Skin of body (tissue), 2 donors: Measurements from ENCODE around the gene STX2. TPM values are rescaled to one million over a fixed set of nuclear protein-coding genes. Genes with fewer than 3 reads are reported as not detected.
"Not testable (repeated sequence)": the region's sequence is repeated elsewhere in the genome, so short reads cannot be mapped to it uniquely, and the experiment has no call there.

ENCODE experiments used
- DNase-seq: peaks from one replicate; lab custom pipeline; 2025; lab: John Stamatoyannopoulos, UW
- total RNA-seq: library from RNA; depleted of rRNA; stranded (reverse); fragments of >200 nt; gene quantifications from one replicate; pipeline ENCODE4 v1.2.3, GENCODE V29; 2014

The STX2 gene
- total RNA-seq, 1 donor from 2014 or later: 14.4 TPM

DNA sequence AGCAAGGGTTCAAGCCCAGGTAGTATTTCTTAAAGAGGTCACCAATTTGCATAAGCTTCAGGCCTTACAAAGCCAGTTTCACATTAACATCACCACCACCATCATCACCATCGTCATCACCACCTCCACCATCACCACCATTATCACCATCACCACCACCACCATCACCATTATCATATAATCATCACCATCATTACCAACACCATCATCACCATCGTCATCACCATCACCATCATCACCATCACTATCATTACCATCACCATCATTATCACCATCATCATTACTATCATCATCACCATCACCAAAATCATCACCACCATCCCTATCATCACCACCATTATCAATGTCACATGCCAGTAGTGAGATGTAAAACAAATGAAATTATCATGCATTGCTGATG, 72.6 kb downstream of the STX2 start:
- no peak for DNase-seq

DNA sequence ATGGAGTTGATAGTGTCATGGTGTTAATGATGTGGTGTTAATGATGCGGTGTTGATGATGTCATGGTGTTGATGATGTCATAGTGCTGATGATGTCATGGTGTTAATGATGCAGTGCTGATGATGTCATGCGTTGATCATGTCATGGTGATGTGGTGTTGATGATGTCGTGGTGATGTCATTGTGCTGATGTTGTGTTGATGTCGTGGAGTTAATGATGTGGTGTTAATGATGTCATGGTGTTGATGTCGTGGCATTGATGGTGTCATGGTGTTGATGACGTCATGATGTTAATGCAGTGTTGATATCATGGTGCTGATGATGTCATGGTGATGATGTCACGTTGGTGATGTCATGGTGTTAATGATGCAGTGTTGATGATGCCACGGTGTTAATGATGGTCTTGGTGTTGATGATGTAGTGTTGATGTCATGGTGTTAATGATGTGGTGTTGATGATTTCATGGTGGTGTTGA, 73.8 kb downstream of the STX2 start:
- DNase-seq: peak; percentile 71

DNA sequence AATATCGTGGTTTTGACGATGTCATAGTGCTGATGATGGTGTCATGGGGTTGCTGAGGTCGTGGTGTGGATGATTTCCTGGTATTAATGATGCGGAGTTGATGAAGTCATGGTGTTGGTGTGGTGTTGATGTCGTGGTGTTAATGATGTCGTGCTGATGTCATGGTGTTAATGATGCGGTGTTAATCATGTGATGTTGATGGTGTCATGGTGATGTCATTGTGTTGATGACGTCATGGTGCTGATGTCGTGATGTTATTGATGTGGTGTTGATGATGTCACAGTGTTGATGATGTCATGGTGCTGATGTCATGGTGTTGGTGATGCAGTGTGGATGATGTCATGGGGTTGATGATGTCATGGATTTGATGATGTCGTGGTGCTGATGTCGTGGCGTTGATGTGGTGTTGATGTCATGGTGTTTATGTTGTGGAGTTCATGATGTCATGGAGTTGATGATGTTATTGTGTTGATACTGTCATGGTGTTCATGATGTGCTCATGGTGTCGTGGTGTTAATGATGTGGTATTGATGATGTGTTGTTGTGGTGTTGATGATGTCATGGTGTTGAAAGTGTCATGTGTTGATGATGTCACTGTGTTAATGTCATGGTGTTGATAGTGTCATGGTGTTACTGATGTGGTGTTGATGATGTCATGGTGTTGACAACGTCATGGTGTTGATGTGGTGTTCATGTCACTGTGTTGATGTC, 74.4 kb downstream of the STX2 start:
- DNase-seq: peak; percentile 58

DNA sequence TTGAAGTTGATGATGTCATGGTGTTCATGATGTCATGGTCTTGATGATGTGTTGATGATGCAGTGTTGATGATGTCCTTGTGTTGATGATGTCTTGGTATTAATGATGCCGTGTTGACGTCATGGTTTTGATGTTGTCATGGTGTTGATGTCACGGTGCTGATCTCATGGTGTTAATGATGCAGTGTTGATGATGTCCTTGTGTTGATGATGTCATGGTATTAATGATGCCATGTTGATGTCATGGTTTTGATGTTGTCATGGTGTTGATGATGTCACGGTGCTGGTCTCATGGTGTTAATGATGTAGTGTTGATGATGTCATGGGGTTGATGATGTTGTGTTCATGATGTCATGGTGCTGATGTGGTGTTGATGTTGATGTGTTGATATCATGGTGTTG, 75.0 kb downstream of the STX2 start:
- peak; percentile 58 for DNase-seq

DNA sequence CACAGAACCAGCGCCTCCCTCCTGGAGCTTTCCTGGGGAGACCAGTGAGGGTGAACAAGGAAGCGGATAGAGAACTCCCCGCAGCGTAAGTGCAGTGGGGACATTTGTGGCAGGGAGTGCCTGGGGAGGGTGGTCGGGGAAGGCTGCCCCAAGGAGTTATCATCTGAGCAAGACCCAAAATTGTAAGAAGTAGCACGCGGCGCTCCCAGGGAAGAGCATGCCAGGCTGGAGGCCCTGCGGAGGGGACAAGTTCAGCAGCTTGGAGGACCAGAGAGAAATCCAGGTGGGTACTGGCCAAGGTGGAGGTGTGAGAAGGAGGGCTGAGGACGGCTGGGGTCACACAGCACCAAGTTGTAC, 76.8 kb downstream of the STX2 start:
- no peak for DNase-seq

DNA sequence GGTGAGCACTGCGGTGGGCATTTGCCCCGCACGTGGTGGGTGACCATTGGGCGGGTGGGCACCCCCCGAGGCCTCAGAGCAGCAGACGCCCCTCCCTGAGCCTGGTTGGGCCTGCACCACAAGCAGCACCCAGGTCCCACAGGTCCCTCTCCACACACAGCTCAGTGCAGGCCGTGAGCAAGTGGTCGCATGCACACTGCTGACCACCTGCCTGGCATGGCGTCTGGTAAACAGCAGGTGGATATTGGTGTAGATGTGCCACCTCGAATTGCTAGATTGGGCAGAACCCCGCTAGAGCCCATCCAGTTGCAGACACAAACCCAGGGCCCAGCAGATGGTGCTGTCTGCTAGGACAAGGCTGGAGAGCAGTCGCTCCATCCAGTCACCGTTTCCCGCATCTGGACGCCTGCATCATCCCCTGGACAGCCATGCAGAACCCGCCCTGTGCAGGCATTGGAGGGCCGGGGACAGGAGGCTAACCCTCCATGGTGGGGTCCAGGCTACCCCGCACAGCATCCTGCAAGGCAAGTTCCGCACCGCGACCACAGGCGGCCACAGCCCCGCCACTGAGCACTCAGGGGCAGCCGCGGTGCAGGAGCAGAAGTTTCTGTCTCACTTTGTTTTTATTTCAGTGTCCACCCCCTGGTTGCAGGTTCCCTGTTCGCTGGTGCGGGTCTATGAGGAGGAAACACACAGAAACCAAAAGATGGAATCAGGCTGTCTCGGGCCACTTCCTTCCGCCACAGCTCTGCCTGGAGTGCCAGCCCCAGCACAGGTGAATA, 77.3 kb downstream of the STX2 start:
- DNase-seq: no peak

DNA sequence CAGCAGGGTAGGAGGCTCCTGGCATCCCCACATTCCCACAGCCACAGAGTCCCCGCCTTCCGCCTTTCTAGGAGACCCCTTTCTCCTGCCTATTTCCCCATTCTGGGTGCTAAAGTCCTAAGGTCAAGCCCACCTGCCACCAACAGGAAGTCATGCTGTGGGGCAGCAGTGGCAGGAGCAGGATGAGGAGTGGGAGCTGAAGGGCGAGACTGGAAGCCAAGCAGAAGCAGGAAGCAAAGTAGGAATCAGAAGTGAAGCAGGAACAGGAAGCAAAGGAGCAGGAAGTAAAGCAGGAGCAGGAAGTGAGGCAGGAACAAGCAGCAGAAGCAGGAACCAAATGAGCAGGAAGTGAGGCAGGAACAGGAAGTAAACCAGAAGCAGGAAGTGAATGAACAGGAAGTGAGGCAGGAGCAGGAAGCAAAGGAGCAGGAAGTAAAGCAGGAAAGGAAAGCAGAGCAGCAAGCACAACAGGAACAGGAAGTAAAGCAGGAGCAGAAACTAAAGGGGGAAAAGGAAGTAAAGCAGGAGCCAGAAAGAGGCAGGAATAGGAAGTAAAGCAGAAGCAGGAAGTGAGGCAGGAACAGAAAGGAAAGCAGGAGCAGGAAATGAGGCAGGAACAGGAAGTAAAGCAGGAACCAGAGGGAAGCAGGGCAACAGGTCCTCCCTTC, 84.7 kb downstream of the STX2 start:
- no peak for DNase-seq

DNA sequence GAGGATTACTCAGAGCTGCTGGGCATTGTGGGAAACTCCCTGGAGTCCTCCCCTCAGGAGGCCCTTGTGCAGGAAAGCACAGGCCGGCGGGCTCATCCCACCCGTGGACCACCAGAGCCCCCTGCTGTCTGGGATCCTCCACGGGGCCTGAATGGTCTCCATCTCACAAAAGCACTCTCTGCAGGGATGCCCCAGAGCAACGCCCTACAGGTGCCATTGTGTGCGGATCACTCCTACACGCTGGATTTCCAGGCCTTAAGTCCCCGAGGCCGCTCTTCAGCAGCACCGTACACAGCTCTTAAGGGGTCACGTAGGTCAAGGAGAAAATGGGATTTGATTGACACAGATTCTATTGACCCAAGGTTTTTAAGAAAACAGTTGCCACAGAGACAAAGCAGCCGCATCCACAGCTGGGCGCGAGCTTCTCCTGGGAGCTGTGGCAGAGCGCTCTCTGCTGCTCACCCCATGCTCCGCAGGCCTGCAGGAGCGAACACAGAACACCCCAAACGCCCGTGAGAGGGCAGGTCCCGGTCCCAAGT, 86.3 kb downstream of the STX2 start:
- DNase-seq: no peak

DNA sequence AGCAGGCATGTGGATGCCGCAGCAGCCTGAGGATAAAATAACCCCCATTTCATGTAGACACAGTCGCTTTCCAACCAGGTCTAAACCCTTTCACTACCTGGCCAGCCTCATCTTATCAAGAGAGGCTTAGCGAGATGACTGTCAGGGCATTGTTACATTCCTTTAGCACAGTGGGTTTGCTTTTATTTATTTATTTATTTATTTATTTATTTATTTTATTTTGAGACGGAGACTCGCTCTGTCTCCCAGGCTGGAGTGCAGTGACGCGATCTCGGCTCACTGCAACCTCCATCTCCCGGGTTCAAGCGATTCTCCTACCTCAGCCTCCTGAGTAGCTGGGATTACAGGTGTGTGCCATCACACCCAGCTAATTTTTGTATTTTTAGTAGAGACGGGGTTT, 87.0 kb downstream of the STX2 start:
- not testable (repeated sequence) for DNase-seq

DNA sequence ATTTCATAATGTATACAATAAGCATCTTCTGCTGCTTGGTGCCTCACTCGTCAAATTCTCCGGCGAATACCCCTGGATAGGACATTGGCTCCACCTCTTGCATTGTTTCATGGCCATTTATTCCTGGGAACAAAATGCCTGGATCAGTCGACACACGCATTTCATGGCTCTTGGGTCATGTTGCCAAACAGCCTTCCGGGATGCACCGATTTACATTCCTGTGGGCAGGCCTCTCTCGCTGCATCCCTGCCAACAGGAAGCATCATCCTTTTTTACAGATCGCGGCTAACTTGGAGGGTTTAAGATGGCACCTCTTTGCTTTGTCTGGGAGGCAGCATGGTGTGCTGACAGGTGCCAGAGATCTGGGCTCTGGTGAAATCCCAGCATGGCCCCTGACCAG, 90.3 kb downstream of the STX2 start:
- no peak for DNase-seq

DNA sequence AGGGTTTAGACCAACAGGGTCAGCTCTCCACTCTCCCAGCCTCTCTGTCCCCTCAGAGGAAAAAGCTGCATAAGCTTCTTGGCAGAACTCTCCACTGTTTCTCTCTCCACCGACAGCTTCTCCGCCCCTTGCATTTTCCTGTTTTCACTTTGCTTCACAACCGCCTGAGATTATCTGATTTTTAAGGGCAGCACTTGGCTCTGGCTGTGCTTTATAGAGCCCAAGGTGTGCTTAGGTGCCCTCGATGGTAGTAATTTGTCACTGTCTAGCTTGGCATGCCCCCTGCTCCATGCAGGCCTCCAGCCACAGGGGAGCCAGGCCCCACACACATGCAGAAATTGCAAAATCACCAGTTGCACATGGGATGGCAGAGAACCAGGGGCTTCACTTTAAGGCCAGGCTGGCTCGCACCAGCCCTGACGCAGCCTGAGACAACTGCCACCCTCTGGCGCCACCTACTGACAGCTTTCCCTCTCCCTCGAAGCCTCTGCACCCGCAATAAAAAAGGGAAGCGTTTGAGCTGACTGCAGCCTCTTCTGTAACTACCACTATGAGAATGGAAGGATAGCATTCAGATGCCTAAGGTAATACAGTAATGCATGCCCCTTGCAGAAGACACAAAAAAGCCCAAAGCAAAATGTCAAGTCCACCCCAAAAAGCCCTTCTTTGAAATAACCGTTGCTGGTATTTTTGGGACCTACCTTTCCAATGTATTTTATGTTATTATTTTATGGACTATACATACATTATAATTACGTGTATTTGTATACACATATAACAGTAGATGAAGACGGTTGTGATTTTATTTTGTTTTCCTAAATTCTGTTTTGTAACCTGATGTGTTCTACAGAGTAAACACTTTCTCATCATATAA, 90.9 kb downstream of the STX2 start:
- peak; percentile 52 for DNase-seq

DNA sequence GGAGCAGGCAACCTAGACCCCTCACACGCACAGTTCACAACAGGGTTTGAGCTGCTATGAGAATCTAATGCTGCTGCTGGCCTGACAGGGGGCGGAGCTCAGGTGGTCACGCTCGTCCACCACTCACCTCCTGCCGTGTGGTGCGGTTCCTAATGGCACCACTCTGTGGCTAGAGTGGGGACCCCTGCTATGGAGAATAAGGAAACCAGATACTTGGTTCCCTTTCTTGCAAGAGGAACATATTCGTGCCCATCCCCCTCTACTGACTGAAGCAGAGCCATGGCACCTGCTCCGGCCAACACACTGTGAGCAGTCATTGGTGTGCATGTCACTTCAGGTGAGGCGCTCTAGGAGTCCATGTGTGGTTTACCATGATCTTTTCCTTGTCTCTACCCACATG, 92.5 kb downstream of the STX2 start:
- no peak for DNase-seq

DNA sequence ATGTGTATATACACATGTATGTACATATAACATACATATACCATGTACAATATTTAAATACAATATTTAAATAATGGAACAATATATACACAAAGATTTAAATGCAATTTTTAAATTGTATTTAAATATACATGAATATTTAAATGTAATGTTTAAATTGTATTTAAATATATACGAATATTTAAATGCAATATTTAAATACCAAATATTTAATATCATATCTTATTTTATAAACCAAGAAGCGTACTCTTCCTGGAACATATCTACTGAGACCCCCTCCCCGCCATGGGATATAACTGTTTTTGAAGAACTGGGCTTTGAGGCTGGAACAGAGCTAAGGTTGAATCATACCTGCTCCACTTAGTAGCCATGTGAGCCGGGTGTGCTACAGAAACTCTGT, 93.1 kb downstream of the STX2 start:
- DNase-seq: no peak

DNA sequence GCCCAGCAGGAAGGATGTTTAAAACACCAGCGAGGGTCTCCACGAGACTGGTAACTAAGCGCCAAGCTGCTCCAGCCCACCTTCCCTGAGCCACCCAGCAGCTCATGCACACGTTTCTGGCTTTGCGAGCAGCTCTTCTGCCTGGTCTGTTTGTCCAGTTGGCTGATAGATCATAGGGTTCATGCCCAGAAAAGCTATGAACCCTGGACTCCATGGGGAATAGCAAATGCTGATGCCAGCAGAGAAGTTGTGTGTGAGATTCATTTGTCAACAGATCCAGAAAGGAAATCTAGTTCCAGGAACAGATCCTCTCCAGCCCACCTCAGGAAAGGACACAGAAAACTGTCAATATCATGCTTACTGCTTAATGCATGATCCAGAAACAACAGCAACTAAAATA, 94.8 kb downstream of the STX2 start:
- no peak for DNase-seq

DNA sequence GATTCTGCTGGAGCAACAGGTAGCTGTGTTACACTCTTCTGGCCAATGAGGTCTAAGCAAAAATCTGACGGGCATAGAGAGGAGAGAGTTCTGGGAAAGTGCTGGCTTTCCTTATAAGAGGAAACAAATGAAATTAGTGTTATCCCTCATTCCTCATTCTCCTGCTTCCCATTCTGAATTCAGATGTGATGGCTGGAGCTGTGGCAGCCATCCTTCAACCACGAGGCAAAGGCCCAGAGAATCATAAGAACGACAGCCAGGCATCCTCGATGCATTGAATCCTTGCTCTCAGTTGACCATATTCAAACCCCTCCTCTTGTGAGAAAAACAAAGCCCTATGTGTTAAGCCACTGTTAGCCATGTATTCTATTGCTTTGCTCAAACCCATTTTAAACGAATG, 95.4 kb downstream of the STX2 start:
- no peak for DNase-seq

DNA sequence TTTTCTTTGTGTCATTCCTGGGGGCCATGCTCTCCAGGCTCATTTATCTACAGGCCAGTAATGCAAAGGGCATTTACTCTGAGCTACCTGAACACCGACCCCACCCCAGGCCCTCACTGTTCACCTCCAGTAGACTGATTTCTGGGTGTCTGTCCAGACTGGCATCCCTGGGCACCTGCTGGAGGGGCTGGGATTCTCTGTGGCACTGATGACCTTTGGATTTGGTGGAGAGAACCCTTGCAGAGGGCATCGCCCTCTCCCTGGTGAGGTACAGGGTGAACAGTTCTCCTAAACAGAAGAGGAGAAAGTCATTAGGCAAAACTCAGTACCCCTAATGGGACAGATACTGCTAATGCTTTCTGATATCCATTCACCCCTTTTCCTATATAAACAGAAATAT, 95.9 kb downstream of the STX2 start:
- DNase-seq: no peak

DNA sequence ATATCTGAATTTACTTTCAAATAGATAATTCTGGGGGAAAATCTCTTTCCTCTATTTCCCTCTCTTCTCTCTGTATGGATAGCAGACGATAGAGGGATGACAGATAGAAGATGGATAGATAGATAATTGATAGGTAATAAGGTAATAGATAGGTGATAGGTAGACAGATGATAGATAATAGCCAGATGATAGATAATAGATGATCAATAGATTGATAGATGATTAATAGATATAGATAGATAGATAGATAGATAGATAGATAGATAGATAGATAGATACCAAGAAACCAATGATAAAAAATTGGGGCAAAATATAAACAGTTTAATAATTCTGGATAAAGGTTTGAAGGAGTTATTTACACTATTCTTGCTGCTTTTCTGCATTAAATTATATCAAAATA, 96.3 kb downstream of the STX2 start:
- DNase-seq: no peak

DNA sequence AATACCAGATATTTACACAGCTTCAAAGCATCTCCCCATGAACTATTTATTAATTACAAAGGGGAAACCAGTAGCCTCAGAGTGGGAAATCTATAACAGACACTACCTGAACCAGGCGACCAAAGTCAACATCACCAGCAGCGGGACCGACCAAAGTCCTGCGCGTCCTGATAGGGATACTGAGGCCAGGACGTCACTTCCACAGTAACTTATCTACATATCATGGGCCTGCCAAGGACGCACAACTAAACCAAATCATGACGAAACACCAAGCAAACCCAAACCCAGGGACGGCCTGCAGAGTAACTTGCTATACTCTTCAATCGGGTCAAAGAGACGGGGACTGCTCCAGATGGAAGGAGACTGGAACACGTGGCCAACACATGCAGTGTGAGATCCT, 96.9 kb downstream of the STX2 start:
- DNase-seq: no peak
